Measurements from ENCODE around the gene ADGRB3.

DNA sequence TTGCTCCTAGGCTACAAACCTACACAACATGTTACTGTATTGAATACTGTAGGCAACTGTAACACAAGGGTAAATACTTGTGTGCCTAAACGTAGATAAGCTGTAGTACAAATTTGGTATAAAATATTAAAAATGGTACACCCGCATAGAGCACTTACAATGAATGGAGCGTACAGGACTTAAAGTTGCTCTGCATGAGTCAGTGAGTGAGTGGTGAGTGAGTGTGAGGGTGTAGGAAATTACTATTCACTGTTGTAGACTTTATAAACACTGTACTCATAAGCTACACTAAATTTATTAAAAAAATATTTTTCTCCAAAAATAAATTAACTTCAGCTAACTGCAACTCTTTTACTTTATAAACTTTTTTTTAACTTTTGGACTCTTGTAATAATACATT lies 391.6 kb downstream of the ADGRB3 start:
- TF ChIP-seq, protein P1, sequence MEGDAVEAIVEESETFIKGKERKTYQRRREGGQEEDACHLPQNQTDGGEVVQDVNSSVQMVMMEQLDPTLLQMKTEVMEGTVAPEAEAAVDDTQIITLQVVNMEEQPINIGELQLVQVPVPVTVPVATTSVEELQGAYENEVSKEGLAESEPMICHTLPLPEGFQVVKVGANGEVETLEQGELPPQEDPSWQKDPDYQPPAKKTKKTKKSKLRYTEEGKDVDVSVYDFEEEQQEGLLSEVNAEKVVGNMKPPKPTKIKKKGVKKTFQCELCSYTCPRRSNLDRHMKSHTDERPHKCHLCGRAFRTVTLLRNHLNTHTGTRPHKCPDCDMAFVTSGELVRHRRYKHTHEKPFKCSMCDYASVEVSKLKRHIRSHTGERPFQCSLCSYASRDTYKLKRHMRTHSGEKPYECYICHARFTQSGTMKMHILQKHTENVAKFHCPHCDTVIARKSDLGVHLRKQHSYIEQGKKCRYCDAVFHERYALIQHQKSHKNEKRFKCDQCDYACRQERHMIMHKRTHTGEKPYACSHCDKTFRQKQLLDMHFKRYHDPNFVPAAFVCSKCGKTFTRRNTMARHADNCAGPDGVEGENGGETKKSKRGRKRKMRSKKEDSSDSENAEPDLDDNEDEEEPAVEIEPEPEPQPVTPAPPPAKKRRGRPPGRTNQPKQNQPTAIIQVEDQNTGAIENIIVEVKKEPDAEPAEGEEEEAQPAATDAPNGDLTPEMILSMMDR (IDR thresholded peaks at IDR 0.05): no peak
- no peak for TF ChIP-seq POLR2A (IDR thresholded peaks at IDR 0.05)
